Measurements from ENCODE around the gene ANKRD52.

GRCh38 chr12:56222531-56222895 lies 35.7 kb downstream of the ANKRD52 start:
- TF ChIP-seq CBX8 (IDR thresholded peaks at IDR 0.05; ENCODE audit: borderline replicate concordance, low read depth, low read length) (no peak), GABPA (IDR thresholded peaks at IDR 0.05; ENCODE audit: borderline replicate concordance, insufficient read depth, low read length) (no peak), POLR2A (IDR thresholded peaks at IDR 0.05; ENCODE audit: control extremely low read depth in 1 of 2, low read depth in 2 of 2, low read length in 2 of 2) (no peak), CHD2 (IDR thresholded peaks at IDR 0.05; ENCODE audit: low read length) (no peak), FOSL1 (IDR thresholded peaks at IDR 0.05; ENCODE audit: insufficient read depth, low read depth, low read length) (no peak), RAD21 (IDR thresholded peaks at IDR 0.05 in 1 of 2, conservative IDR thresholded peaks at IDR 0.05 in 1 of 2; ENCODE audit: low read depth in 2 of 2, low read length in 2 of 2) (no peak), CREB1 (IDR thresholded peaks at IDR 0.05) (no peak), CEBPB (IDR thresholded peaks at IDR 0.05; ENCODE audit: low read depth, low read length) (no peak)
- TF ChIP-seq, protein P1, sequence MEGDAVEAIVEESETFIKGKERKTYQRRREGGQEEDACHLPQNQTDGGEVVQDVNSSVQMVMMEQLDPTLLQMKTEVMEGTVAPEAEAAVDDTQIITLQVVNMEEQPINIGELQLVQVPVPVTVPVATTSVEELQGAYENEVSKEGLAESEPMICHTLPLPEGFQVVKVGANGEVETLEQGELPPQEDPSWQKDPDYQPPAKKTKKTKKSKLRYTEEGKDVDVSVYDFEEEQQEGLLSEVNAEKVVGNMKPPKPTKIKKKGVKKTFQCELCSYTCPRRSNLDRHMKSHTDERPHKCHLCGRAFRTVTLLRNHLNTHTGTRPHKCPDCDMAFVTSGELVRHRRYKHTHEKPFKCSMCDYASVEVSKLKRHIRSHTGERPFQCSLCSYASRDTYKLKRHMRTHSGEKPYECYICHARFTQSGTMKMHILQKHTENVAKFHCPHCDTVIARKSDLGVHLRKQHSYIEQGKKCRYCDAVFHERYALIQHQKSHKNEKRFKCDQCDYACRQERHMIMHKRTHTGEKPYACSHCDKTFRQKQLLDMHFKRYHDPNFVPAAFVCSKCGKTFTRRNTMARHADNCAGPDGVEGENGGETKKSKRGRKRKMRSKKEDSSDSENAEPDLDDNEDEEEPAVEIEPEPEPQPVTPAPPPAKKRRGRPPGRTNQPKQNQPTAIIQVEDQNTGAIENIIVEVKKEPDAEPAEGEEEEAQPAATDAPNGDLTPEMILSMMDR (IDR thresholded peaks at IDR 0.05; ENCODE audit: control extremely low read depth in 1 of 3, insufficient read depth in 1 of 3, low read depth in 1 of 3, low read length in 3 of 3) = no peak

Data from H1 (cell line).